Prostate gland (tissue), 2 donors: ENCODE measurements around the gene INAVA.
"Not testable (repeated sequence)": the region's sequence is repeated elsewhere in the genome, so short reads cannot be mapped to it uniquely, and the experiment has no call there.

ENCODE experiments used
- CTCF ChIP-seq, 4 experiments: fragments of 200-600 bp in 2 of 4; fragments of 450-650 bp in 2 of 4; sonication (generic) in 2 of 4; IDR thresholded peaks; 1 replicate in 3 of 4; 2 replicates in 1 of 4; pipeline ENCODE4 v1.5.1; 2016 to 2019; ENCODE audit warnings: antibody characterized with exemption in 4 of 4, mild to moderate bottlenecking in 2 of 4, moderate library complexity in 2 of 4
- POLR2A ChIP-seq: fragments of 450-650 bp; IDR thresholded peaks from one replicate; pipeline ENCODE4 v1.6.1; 2016; ENCODE audit warnings: antibody characterized with exemption, mild to moderate bottlenecking

DNA sequence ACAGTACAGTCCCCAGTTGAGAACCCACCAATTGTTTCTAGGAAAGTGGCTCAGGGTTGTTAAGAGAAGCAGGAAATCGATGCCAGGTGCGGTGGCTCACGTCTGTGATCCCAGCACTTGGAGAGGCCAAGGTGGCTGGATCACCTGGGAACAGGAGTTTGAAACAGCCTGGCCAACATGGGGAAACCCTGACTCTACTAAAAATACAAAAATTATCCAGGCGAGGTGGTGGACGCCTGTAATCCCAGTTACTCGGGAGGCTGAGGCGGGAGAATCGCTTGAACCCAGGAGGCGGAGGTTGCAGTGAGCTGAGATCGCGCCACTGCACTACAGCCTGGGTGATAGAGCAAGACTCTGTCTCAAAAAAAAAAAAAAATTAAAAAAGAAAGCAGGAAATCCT lies 67.5 kb downstream of the INAVA start:
- not testable (repeated sequence) for TF ChIP-seq CTCF (IDR thresholded peaks at IDR 0.05); POLR2A
